ENCODE data around the gene ATP11C. TPM values are rescaled to one million over a fixed set of nuclear protein-coding genes. Genes with fewer than 3 reads are reported as not detected.
A peak's percentile ranks its signal among the peaks of the same experiment; 100 is the strongest.

The ATP11C gene
- total and polyA plus RNA-seq, 12 donors: 3.3 to 29.9 (median 17.0) TPM

- intact Hi-C loops (cut with DNase I): no loop called here
- Histone ChIP-seq H3K27ac (no peak overlapping the region), H3K4me1 (replicated peaks in 1 of 2) (peaks cover 0 to 4% of the 10 kb centered on the region in 2 donors), H3K9me3 (replicated peaks in 1 of 3) (no peaks in the 10 kb centered on the region), H3K36me3 (replicated peaks in 1 of 2) (no peaks in the 10 kb centered on the region), H3K27me3 (no peaks in the 10 kb centered on the region), H3K4me3 (no peak overlapping the region)
- WGBS, 4 donors: 48 to 60% (median 51%) methylated on average over 3 of the region's 3 CpGs
- no peak for TF ChIP-seq POLR2A (IDR thresholded peaks at IDR 0.05)
- TF ChIP-seq CTCF (IDR thresholded peaks at IDR 0.05): no peak
- no peak for DNase-seq
Measured at GRCh38 chrX:139832718-139833309, 100.0 kb downstream of the ATP11C start.

GRCh38 chrX:139831675-139832456, 101.0 kb downstream of the ATP11C start:
- 60 to 66% (median 60%) methylated on average over 3 of the region's 3 CpGs for WGBS, 4 donors
- peaks cover 0 to 4% of the 10 kb centered on the region in 2 donors for H3K4me1 ChIP-seq (replicated peaks in 1 of 2)
- DNase-seq: peak in 3 of 7 donors; percentile 13 to 27 (median 24)
- intact Hi-C loops (cut with DNase I): no loop called here
- H3K9me3 ChIP-seq (replicated peaks in 1 of 3): no peaks in the 10 kb centered on the region
- TF ChIP-seq CTCF (IDR thresholded peaks at IDR 0.05) (no peak), POLR2A (IDR thresholded peaks at IDR 0.05) (no peak)
- no peak overlapping the region for H3K27ac ChIP-seq
- H3K4me3 ChIP-seq: no peak overlapping the region
- no peaks in the 10 kb centered on the region for H3K27me3 ChIP-seq
- no peaks in the 10 kb centered on the region for H3K36me3 ChIP-seq (replicated peaks in 1 of 2)

GRCh38 chrX:139831017-139831416, 101.8 kb downstream of the ATP11C start:
- intact Hi-C loops (cut with DNase I): no loop called here
- Histone ChIP-seq H3K27me3 (no peaks in the 10 kb centered on the region), H3K27ac (no peak overlapping the region), H3K4me1 (replicated peaks in 1 of 2) (peaks cover 0 to 12% of the 10 kb centered on the region in 2 donors), H3K4me3 (no peak overlapping the region), H3K36me3 (replicated peaks in 1 of 2) (no peaks in the 10 kb centered on the region), H3K9me3 (replicated peaks in 1 of 3) (no peaks in the 10 kb centered on the region)
- TF ChIP-seq CTCF (IDR thresholded peaks at IDR 0.05) (no peak), POLR2A (IDR thresholded peaks at IDR 0.05) (no peak)
- DNase-seq: no peak

GRCh38 chrX:139828830-139829229, 104.0 kb downstream of the ATP11C start:
- no peaks in the 10 kb centered on the region for H3K9me3 ChIP-seq (replicated peaks in 1 of 3)
- H3K4me3 ChIP-seq: no peak overlapping the region
- TF ChIP-seq CTCF (IDR thresholded peaks at IDR 0.05): no peak
- no peak for TF ChIP-seq POLR2A (IDR thresholded peaks at IDR 0.05)
- 85 to 94% (median 91%) methylated on average over 1 of the region's 1 CpG for WGBS, 4 donors
- H3K36me3 ChIP-seq (replicated peaks in 1 of 2): no peaks in the 10 kb centered on the region
- no peak for DNase-seq
- intact Hi-C loops (cut with DNase I): no loop called here
- H3K4me1 ChIP-seq (replicated peaks in 1 of 2): peaks cover 0 to 12% of the 10 kb centered on the region in 2 donors
- H3K27me3 ChIP-seq: no peaks in the 10 kb centered on the region
- H3K27ac ChIP-seq: no peak overlapping the region

Measured in adrenal gland (tissue), 12 donors.